Germinal center (tissue), 1 donor: ENCODE data around the gene CYB5A.

Source experiments
- DNase-seq: peaks from one replicate; pipeline ENCODE4 v3.0.0; 2012; ENCODE audit warnings: mixed read lengths, low spot score

Gene CYB5A

GRCh38 chr18:74276609-74277008 is 15.2 kb downstream of the CYB5A start:
- DNase-seq = no peak

GRCh38 chr18:74275736-74276135 is 16.0 kb downstream of the CYB5A start:
- DNase-seq = no peak

- no peak for DNase-seq
Observed at GRCh38 chr18:74274700-74275099, 17.1 kb downstream of the CYB5A start.

GRCh38 chr18:74273394-74273793 is 18.4 kb downstream of the CYB5A start:
- DNase-seq = no peak

- no peak for DNase-seq
Observed at GRCh38 chr18:74271635-74272034, 20.1 kb downstream of the CYB5A start.

- no peak for DNase-seq
Observed at GRCh38 chr18:74268933-74269620, 22.7 kb downstream of the CYB5A start.

- DNase-seq = no peak
Observed at GRCh38 chr18:74268175-74268574, 23.6 kb downstream of the CYB5A start.

GRCh38 chr18:74266161-74266560 is 25.6 kb downstream of the CYB5A start:
- DNase-seq = no peak

GRCh38 chr18:74265546-74266098 is 26.1 kb downstream of the CYB5A start:
- DNase-seq = no peak

- peak; percentile 29 for DNase-seq
Observed at GRCh38 chr18:74264303-74265020, 27.3 kb downstream of the CYB5A start.

- no peak for DNase-seq
Observed at GRCh38 chr18:74261053-74261713, 30.6 kb downstream of the CYB5A start.

- DNase-seq = no peak
Observed at GRCh38 chr18:74259347-74259746, 32.4 kb downstream of the CYB5A start.

- DNase-seq = no peak
Observed at GRCh38 chr18:74257083-74257482, 34.7 kb downstream of the CYB5A start.

- DNase-seq = no peak
Observed at GRCh38 chr18:74256190-74256589, 35.6 kb downstream of the CYB5A start.

- no peak for DNase-seq
Observed at GRCh38 chr18:74255131-74255616, 36.6 kb downstream of the CYB5A start.

GRCh38 chr18:74252039-74252395 is 39.7 kb downstream of the CYB5A start:
- DNase-seq = no peak

GRCh38 chr18:74251297-74252038 is 40.3 kb downstream of the CYB5A start:
- DNase-seq = no peak

GRCh38 chr18:74250131-74250530 is 41.6 kb downstream of the CYB5A start:
- no peak for DNase-seq

- DNase-seq = no peak
Observed at GRCh38 chr18:74249181-74249968, 42.4 kb downstream of the CYB5A start.

GRCh38 chr18:74248595-74248994 is 43.2 kb downstream of the CYB5A start:
- peak; percentile 47 for DNase-seq

GRCh38 chr18:74248189-74248588 is 43.6 kb downstream of the CYB5A start:
- DNase-seq = no peak
